GM23338 (cell line): Measurements from ENCODE around the gene GJC1.

Source experiments
- CREB1 ChIP-seq: fragments of 250-450 bp; sonication (Bioruptor Pico); IDR thresholded peaks from 2 replicates; pipeline ENCODE4 v1.5.0; 2020; ENCODE audit warnings: low read depth, mild to moderate bottlenecking, moderate library complexity
- CTCF ChIP-seq, 2 experiments: fragments of 200-600 bp in 1 of 2; sonication (generic) in 1 of 2; conservative IDR thresholded peaks; 2 replicates each; pipeline versions ENCODE4 v1.5.1 to v1.6.1; 2016 to 2017; ENCODE audit warnings: antibody characterized with exemption in 2 of 2, low read depth in 2 of 2, mild to moderate bottlenecking in 2 of 2, moderate library complexity in 1 of 2
- ETS1 ChIP-seq: IDR thresholded peaks from 2 replicates; pipeline ENCODE4 v1.6.1; 2016; ENCODE audit warnings: antibody characterized with exemption
- EZH2 ChIP-seq: fragments of 200-600 bp; sonication (generic); IDR thresholded peaks from one replicate; pipeline ENCODE4 v1.8.0; 2017; ENCODE audit warnings: antibody characterized with exemption, mild to moderate bottlenecking, low read depth; ENCODE audit not compliant: unreplicated experiment

DNA sequence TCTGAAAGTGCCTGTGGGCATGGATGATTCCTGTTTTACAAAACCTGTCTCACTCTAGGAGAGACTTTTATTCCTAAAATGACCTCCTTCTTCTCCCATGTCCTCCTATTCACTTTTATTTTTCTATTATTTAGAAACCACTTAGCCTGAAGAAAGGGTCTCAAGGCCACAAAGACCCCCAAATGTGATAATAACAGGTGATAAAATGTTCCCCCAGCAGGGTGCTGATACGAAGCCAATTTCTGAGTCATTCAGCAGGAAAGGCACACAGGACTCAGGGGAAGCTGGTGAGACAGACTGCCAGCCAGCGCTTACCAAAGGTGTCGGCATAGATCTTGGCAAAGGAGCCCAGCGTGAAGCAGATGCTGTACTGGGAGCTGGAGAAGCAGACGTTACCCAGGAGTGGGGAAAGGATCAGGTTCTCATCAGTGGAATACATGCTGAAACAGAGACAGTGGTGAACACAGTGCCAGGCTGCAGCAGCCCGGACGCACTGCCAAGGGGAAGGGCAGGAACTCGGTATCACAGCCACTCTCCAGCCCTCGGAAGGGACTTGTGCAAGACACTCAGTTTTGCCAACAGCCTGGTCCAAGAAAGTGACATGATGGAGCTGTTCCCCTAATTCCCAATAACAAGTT lies 42.2 kb upstream of the GJC1 start:
- TF ChIP-seq EZH2, result no peak
- TF ChIP-seq ETS1, result no peak
- no peak for TF ChIP-seq CREB1 (CRISPR knock-in tag)
- no peak for TF ChIP-seq CTCF (conservative IDR thresholded peaks at IDR 0.05; ENCODE audit: low read depth in 2 of 2)
